BE2C (cell line): Measurements from ENCODE around the gene METTL26. TPM values are rescaled to one million over a fixed set of nuclear protein-coding genes. Genes with fewer than 3 reads are reported as not detected.

Experiments used
- DNase-seq: peaks from one replicate; pipeline ENCODE4 v3.0.0-alpha.2; 2020
- H3K27me3 ChIP-seq: fragments of 250-450 bp; sonication (Bioruptor Pico); 2 replicates; pipeline ENCODE4 v1.5.1; 2020; ENCODE audit warnings: mild to moderate bottlenecking
- H3K36me3 ChIP-seq: fragments of 250-450 bp; sonication (Bioruptor Pico); 2 replicates; pipeline ENCODE4 v1.5.1; 2020; ENCODE audit warnings: mild to moderate bottlenecking
- H3K4me1 ChIP-seq: fragments of 250-450 bp; sonication (Bioruptor Pico); 2 replicates; pipeline ENCODE4 v1.5.1; 2020
- H3K4me3 ChIP-seq: 2 replicates; pipeline ENCODE4 v1.5.1; 2011; ENCODE audit warnings: low read depth, low read length
- H3K9me3 ChIP-seq: fragments of 250-450 bp; sonication (Bioruptor Pico); 2 replicates; pipeline ENCODE4 v1.5.1; 2020
- CTCF ChIP-seq: IDR thresholded peaks from 2 replicates; pipeline ENCODE4 v1.5.1; 2012; ENCODE audit warnings: mild to moderate bottlenecking, low read depth, low read length
- polyA plus RNA-seq: library from polyadenylated mRNA; unstranded; fragments of >200 nt; gene quantifications from one replicate; pipeline ENCODE4 v1.2.1, GENCODE V29; 2012; ENCODE audit warnings: low read depth, missing spikeins; ENCODE audit not compliant: insufficient read length, insufficient read depth

Gene METTL26
- 215 TPM for polyA plus RNA-seq

- no peaks in the 10 kb centered on the region for H3K27me3 ChIP-seq
- peaks cover 10% of the 10 kb centered on the region for H3K36me3 ChIP-seq
- peaks cover 9% of the 10 kb centered on the region for H3K4me1 ChIP-seq
- H3K9me3 ChIP-seq: no peaks in the 10 kb centered on the region
- no peak for TF ChIP-seq CTCF
- H3K4me3 ChIP-seq: peak within 1 kb of the TSS; percentile 78
- DNase-seq: peak; percentile 98
These were observed at the start of gene METTL26 for GRCh38 chr16:636206-637080. METTL26 (minus strand) TSS chr16:636305; CDS start chr16:636290, 15 bp downstream.

DNA sequence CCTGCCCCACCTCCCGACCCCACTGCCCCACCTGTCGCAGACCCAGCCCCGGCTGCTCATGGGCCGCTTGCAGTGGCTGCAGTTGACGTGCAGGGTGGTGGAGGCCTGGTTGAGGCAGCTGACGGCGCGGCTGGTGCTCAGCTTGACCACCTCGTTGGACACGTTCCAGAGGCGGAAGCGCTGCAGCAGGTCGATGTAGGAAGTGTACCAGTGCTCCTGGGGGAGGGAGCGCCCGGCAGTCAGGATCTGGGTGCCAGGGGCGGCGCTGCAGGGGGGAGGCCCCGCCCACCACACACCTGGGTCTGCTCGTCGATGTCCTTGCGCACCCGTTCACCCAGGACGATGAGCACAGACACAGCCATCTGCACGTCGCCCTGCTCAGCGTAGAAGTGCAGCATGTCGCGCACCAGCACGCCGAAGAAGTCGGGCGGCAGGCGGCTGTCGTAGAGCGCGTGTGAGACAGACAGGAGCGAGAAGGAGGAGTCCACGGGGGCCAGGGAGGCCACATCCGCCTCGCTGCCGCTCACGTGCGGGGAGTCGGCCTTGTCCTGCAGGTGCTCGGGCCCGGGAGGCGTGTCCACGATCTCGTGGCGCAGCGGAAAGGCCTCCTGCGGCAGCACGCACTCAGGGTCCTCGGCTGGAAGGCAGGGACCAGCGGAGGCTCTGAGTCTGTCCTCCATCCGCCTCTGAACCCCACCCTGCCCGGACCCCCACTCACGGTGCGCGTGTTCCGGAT, 49.0 kb upstream of the METTL26 start:
- TF ChIP-seq CTCF: no peak
- H3K36me3 ChIP-seq: peaks cover 51% of the 10 kb centered on the region

DNA sequence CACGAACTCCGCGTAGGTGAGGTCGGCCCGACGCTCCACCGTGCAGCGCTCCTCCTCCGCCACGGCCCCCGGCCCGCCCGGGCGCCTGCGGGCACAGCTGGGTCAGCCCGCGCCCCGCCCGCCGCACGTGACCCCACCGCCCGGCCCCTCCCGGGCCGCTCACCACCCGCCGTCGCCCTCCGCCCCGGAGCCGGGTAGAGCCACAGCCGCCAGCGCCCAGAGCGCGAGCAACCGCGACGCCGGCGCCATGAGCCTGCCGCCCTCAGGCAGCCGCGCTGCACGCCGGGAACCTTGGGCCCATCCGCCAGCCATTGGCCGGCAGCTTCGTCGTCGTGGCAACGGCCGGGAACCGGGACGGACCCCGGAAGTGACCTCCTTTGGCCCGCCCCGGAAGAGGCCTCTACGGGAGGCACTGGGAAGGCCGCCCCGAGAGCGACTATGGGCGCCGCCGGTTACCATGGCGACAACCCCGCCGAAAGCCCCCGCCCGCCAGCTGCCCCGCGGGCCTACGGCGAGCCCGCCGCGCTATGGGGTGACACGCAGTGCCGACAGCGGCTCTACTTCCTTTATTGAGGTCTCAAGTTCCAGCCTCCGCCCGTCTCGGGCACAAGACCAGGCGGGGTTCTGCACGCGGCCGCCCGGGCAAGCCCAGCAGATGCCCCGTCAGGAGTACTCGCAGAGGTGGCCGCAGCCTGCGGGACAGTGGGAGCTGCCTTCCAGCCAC, 48.1 kb upstream of the METTL26 start, which contains the start of gene JMJD8:
TSS of gene JMJD8 (minus strand) at position 264 of the 724 bp plus-strand sequence. CDS start at position 249, 15 bp downstream.
- no peak for TF ChIP-seq CTCF
- Histone ChIP-seq H3K36me3 (peaks cover 51% of the 10 kb centered on the region), H3K27me3 (no peaks in the 10 kb centered on the region), H3K9me3 (no peaks in the 10 kb centered on the region), H3K4me1 (peaks cover 12% of the 10 kb centered on the region; the same call in 1 of the 2 replicates), H3K4me3 (peak within 1 kb of the TSS; percentile 69)
- peak; percentile 99 for DNase-seq

More for the DNA sequence above, 49.0 kb upstream of the METTL26 start:
- Histone ChIP-seq H3K9me3 (no peaks in the 10 kb centered on the region), H3K4me1 (peaks cover 12% of the 10 kb centered on the region; the same call in 1 of the 2 replicates), H3K27me3 (no peaks in the 10 kb centered on the region), H3K4me3 (peak overlapping the region; percentile 69; the same call in 1 of the 2 replicates)
- DNase-seq: no peak

- Histone ChIP-seq H3K27me3 (no peaks in the 10 kb centered on the region), H3K4me1 (peaks cover 15% of the 10 kb centered on the region), H3K36me3 (peaks cover 51% of the 10 kb centered on the region), H3K4me3 (peak overlapping the region; percentile 69), H3K9me3 (no peaks in the 10 kb centered on the region)
- no peak for DNase-seq
- TF ChIP-seq CTCF: no peak
These were observed 47.4 kb upstream of the METTL26 start for GRCh38 chr16:683396-684070.

DNA sequence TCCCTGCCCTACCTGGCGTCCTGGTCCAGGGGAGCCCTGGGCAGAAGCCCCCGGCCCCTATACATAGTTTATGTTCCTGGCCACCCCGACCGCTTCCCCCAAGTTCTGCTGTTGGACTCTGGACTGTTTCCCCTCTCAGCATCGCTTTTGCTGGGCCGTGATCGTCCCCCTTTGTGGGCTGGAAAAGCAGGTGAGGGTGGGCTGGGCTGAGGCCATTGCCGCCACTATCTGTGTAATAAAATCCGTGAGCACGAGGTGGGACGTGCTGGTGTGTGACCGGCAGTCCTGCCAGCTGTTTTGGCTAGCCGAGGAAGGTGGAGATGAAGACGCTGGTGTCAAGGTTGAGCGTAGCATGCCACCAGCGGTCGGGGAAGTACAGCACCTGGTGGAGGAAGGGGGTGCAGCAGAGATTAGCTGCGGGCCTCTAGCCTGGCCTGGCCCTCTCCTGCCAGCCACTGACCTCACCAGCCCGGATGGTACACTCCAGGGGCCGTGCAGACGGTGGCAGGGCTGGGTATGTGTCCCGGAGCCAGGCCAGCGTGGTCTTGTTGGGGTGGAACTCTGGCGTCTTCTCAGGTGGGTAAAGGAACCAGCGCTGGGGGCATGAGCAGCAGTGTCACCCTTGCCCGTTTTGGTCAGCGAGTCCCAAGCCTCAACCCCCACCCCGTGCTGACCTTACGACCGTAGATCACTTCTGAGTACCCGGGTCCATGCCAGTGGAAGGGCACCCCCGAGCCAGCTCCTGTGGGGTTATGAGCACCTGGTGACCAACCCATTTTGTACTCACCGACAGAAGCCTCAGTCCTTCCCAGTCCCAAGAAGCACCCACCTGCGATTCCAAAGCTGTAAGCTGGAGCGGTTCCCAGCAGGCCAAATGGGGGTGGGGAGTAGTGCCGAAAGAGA, 46.6 kb upstream of the METTL26 start:
- Histone ChIP-seq H3K9me3 (no peaks in the 10 kb centered on the region), H3K4me1 (peaks cover 15% of the 10 kb centered on the region), H3K4me3 (peak overlapping the region; percentile 69), H3K27me3 (no peaks in the 10 kb centered on the region), H3K36me3 (peaks cover 51% of the 10 kb centered on the region)
- no peak for TF ChIP-seq CTCF
- no peak for DNase-seq
